Upper lobe of right lung (tissue), 1 donor: ENCODE data around the gene CLCNKB. TPM values are rescaled to one million over a fixed set of nuclear protein-coding genes. Genes with fewer than 3 reads are reported as not detected.
"Not testable (repeated sequence)": the region's sequence is repeated elsewhere in the genome, so short reads cannot be mapped to it uniquely, and the experiment has no call there.

Source experiments
- ATAC-seq: fragments of 200-7000 bp; cut with Tn5 transposase; one replicate; pipeline ENCODE4 v1.9.1; 2020; ENCODE audit warnings: mild to moderate bottlenecking, moderate library complexity
- DNase-seq: peaks from one replicate; pipeline ENCODE4 v3.0.0-alpha.2; 2020
- H3K27ac ChIP-seq: fragments of 200-600 bp; one replicate; pipeline ENCODE4 v1.8.0; 2022
- H3K27me3 ChIP-seq: fragments of 200-600 bp; one replicate; pipeline ENCODE4 v1.8.0; 2022; ENCODE audit warnings: mild to moderate bottlenecking
- H3K36me3 ChIP-seq: fragments of 200-600 bp; one replicate; pipeline ENCODE4 v1.8.0; 2022
- H3K4me1 ChIP-seq: fragments of 200-600 bp; one replicate; pipeline ENCODE4 v1.8.0; 2022
- H3K4me3 ChIP-seq: fragments of 200-600 bp; one replicate; pipeline ENCODE4 v1.8.0; 2022; ENCODE audit warnings: mild to moderate bottlenecking
- H3K9me3 ChIP-seq: fragments of 200-600 bp; one replicate; pipeline ENCODE4 v1.8.0; 2022
- intact Hi-C: fragments of 100-400 bp; cut with DNase I; formaldehyde crosslinking; loops from one replicate; pipeline ENCODE4 v1.11.0; 2022
- total RNA-seq: library from RNA; stranded (reverse); fragmentation: NEBNext Ultra II Directional; extraction: Animal tissue kit (Norgen Biotek cat#: 25700); gene quantifications from one replicate; pipeline ENCODE4 v1.2.1, GENCODE V29; 2021
- TF ChIP-seq, protein P1 (sequence below): fragments of 200-600 bp; IDR thresholded peaks from one replicate; pipeline ENCODE4 v1.8.0; 2022; ENCODE audit warnings: antibody characterized with exemption
- donor health status: DM: no; HTN: yes; CAD: no; lungs with severe emphysema.

Gene CLCNKB
- total RNA-seq, 1 donor from 2014 or later = 0.35 TPM

DNA sequence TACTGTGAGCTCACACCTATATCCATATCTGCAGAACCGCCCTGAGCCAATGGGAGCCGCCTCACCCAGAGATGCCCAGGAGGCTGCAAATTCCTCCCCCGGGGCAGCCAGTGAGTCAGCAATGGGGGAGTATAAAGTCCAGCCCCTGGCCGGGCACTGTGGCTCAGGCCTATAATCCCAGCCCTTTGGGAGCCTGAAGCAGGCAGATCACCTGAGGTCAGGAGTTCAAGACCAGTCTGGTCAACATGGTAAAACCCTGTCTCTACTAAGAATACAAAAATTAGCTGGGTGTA is 5.0 kb upstream of the CLCNKB start:
- Histone ChIP-seq H3K4me1 (no peaks in the 10 kb centered on the region), H3K4me3 (no peak overlapping the region), H3K9me3 (no peaks in the 10 kb centered on the region), H3K36me3 (no peaks in the 10 kb centered on the region), H3K27ac (no peak overlapping the region), H3K27me3 (no peaks in the 10 kb centered on the region)
- TF ChIP-seq, protein P1, sequence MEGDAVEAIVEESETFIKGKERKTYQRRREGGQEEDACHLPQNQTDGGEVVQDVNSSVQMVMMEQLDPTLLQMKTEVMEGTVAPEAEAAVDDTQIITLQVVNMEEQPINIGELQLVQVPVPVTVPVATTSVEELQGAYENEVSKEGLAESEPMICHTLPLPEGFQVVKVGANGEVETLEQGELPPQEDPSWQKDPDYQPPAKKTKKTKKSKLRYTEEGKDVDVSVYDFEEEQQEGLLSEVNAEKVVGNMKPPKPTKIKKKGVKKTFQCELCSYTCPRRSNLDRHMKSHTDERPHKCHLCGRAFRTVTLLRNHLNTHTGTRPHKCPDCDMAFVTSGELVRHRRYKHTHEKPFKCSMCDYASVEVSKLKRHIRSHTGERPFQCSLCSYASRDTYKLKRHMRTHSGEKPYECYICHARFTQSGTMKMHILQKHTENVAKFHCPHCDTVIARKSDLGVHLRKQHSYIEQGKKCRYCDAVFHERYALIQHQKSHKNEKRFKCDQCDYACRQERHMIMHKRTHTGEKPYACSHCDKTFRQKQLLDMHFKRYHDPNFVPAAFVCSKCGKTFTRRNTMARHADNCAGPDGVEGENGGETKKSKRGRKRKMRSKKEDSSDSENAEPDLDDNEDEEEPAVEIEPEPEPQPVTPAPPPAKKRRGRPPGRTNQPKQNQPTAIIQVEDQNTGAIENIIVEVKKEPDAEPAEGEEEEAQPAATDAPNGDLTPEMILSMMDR = no peak
- intact Hi-C loops = no loop called here
- ATAC-seq (no peak), DNase-seq (no peak)

DNA sequence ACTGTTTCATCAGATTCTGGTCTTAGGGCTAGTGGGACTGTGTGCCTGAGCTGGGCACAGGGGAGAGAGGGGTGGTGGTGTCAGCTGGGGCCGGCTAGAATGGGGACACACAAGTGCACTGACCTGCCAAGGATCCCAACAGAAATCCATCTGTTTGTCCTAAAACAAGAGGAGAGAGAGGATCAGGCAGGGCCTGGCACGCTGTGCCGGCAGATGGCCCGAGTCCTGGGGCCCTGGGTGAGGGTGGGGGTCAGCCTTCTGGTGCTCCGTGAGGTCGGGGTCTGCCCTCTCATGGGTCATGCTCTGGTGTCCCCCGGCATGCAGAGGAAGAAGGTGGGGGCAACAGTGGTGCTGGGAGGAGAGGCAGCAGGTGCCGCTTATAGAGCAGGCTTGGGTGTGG is 3.7 kb upstream of the CLCNKB start:
- H3K27ac ChIP-seq, ATAC-seq, H3K36me3 ChIP-seq, H3K4me1 ChIP-seq, H3K4me3 ChIP-seq, intact Hi-C loops, H3K9me3 ChIP-seq, H3K27me3 ChIP-seq, DNase-seq: not testable (repeated sequence)

DNA sequence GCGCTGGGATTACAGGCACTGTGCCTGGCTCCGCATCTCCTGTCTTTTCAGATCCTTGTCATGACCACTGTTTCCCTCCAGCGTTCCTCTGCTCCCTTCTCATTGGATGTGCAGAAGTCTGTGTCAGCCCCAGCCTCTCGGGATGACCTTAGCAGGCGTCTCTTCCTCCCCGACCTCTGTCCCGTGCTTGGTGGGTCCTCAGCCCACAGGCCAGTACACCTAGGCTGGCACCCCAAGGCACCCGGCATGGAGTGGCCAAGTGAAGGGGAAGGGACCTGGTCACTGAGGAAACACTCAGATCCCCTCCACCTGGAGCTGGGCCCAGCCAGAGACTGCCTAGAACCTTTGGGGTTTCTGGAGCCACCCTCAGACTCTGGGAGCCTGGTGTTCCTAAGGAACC is 2.4 kb upstream of the CLCNKB start:
- H3K4me1 ChIP-seq = no peaks in the 10 kb centered on the region
- H3K36me3 ChIP-seq = no peaks in the 10 kb centered on the region
- no peak overlapping the region for H3K27ac ChIP-seq
- ATAC-seq = no peak
- H3K27me3 ChIP-seq = no peaks in the 10 kb centered on the region
- intact Hi-C loops = no loop called here
- DNase-seq = no peak
- no peaks in the 10 kb centered on the region for H3K9me3 ChIP-seq
- TF ChIP-seq, protein P1 = no peak
- H3K4me3 ChIP-seq = no peak overlapping the region

DNA sequence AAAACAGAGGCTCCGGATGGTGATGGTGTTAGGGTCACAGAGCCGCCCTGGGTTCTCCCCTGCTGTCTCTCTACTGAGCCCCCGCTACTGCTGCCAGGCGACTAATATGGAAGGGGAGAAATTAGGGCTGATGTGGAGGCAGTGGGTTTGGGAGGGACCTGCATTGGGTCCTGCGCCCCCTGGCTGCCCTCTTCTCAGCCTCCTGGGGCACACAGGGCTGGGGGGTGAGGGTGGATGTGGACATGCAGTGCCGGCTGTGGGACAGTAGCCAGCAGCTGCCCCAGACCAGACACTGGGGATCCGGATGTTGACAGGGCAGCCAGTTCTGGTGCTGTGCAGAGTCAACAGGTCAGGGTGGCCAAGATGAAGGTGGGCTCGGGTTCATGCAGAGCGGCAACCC is 1.5 kb upstream of the CLCNKB start:
- Histone ChIP-seq H3K4me1 (no peaks in the 10 kb centered on the region), H3K27ac (no peak overlapping the region), H3K4me3 (no peak overlapping the region), H3K36me3 (no peaks in the 10 kb centered on the region), H3K27me3 (no peaks in the 10 kb centered on the region), H3K9me3 (no peaks in the 10 kb centered on the region)
- intact Hi-C loops = no loop called here
- TF ChIP-seq, protein P1 = no peak
- ATAC-seq (no peak), DNase-seq (no peak)

DNA sequence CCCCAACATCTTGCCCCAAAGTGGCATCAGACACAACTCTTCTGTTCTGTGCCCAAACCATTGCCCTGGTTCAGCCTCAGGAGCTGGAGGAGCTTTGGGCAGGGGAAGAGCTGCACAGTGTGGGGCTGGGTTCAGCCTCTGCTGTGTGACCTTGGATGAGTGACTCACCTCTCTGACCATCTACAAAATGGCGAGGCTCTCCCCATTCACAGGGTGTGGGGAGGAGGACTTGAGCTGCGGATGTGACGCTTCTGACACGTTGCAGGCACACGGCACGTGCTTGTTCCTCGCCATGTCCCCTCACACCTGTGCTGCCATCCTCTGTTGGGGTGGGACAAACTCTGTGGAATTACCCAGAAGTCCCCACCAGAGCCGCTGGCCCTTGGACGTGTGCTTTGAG is 928 bp upstream of the CLCNKB start:
- H3K36me3 ChIP-seq, H3K9me3 ChIP-seq, H3K27ac ChIP-seq, H3K4me3 ChIP-seq, H3K4me1 ChIP-seq, ATAC-seq, DNase-seq, intact Hi-C loops, H3K27me3 ChIP-seq: not testable (repeated sequence)

DNA sequence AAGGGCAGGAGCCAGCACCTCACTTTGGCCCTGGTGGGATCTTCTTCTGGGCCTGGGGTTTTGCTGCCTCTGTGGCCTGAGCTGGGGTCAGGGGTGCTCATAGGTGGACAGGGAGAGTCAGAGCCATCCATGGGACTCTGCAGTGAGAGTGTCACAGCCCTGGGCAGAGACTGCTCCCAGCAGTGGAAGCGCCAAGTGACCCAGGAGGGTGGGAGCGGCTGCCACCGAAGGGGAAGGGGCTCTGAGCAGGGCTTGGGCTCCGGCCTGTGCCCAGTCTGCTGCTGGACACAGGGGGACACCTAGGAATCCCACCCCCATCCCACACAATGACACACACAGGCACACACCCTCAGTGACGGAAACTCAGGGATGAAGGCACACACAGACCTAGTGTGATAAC is 368 bp downstream of the CLCNKB start:
- H3K4me1 ChIP-seq = peaks cover 5% of the 10 kb centered on the region
- intact Hi-C loops = no loop called here
- no peak for DNase-seq
- no peak for ATAC-seq
- no peak overlapping the region for H3K4me3 ChIP-seq
- TF ChIP-seq, protein P1 = no peak
- no peaks in the 10 kb centered on the region for H3K36me3 ChIP-seq
- H3K27me3 ChIP-seq = no peaks in the 10 kb centered on the region
- no peak overlapping the region for H3K27ac ChIP-seq
- H3K9me3 ChIP-seq = no peaks in the 10 kb centered on the region

DNA sequence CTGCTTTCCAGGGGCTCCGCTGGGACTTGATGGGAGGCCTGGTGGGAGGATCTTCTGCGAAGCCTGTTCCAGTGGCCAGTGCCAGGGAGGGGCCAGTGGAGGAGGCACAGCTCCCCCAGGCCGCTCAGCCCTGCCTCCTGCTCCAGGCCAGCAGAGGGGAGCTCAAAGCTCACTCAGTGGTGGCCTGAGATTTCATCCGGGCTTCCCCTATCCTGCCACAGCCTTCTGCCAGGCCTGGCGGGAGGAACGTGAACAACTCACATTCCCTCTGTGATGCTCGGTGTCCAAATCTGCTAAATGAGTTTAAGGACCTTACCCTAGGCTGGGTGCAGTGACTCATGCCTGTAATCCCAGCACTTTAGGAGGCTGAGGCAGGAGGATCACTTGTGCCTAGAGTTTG is 3.3 kb downstream of the CLCNKB start:
- TF ChIP-seq, protein P1 = no peak
- ATAC-seq (no peak), DNase-seq (no peak)
- H3K27ac ChIP-seq = no peak overlapping the region
- H3K4me3 ChIP-seq = no peak overlapping the region
- no peaks in the 10 kb centered on the region for H3K36me3 ChIP-seq
- H3K27me3 ChIP-seq = no peaks in the 10 kb centered on the region
- H3K9me3 ChIP-seq = no peaks in the 10 kb centered on the region
- intact Hi-C loops = no loop called here
- peaks cover 6% of the 10 kb centered on the region for H3K4me1 ChIP-seq
